Smooth muscle cell (in vitro differentiated cells): Measurements from ENCODE around the gene CCDC126. TPM values are rescaled to one million over a fixed set of nuclear protein-coding genes. Genes with fewer than 3 reads are reported as not detected.
A peak's percentile ranks its signal among the peaks of the same experiment; 100 is the strongest.

Source experiments
- DNase-seq: peaks from one replicate; lab custom pipeline; 2025; ENCODE audit not compliant: unreplicated experiment; lab: John Stamatoyannopoulos, UW
- H2AFZ ChIP-seq: fragments of 200-600 bp; sonication (generic); 2 replicates; pipeline ENCODE4 v1.6.0; 2016; ENCODE audit warnings: antibody characterized with exemption, low read depth, mild to moderate bottlenecking
- H3F3A ChIP-seq: fragments of 200-600 bp; sonication (generic); 2 replicates; pipeline ENCODE4 v1.6.0; 2017; ENCODE audit warnings: antibody characterized with exemption, low read depth
- H3K27ac ChIP-seq: fragments of 200-600 bp; sonication (generic); 2 replicates; pipeline ENCODE4 v1.5.1; 2016; ENCODE audit warnings: low read depth, mild to moderate bottlenecking
- H3K27me3 ChIP-seq: fragments of 200-600 bp; sonication (generic); 2 replicates; pipeline ENCODE4 v1.6.1; 2016; ENCODE audit warnings: low read depth, mild to moderate bottlenecking
- H3K36me3 ChIP-seq: fragments of 200-600 bp; sonication (generic); 2 replicates; pipeline ENCODE4 v1.5.1; 2016; ENCODE audit warnings: low read depth
- H3K4me1 ChIP-seq: fragments of 200-600 bp; sonication (generic); 2 replicates; pipeline ENCODE4 v1.5.1; 2016; ENCODE audit warnings: low read depth
- H3K4me2 ChIP-seq: fragments of 200-600 bp; sonication (generic); 2 replicates; pipeline ENCODE4 v1.6.0; 2016; ENCODE audit warnings: mild to moderate bottlenecking
- H3K4me3 ChIP-seq: fragments of 200-600 bp; sonication (generic); 2 replicates; pipeline ENCODE4 v1.5.1; 2016; ENCODE audit warnings: mild to moderate bottlenecking
- H3K79me2 ChIP-seq: fragments of 200-600 bp; sonication (generic); 2 replicates; pipeline ENCODE4 v1.6.0; 2016; ENCODE audit warnings: low read depth, mild to moderate bottlenecking
- H3K9ac ChIP-seq: fragments of 200-600 bp; sonication (generic); 2 replicates; pipeline ENCODE4 v1.6.0; 2016; ENCODE audit warnings: low read depth
- H3K9me3 ChIP-seq: fragments of 200-600 bp; sonication (generic); replicated peaks from 2 replicates; pipeline ENCODE4 v1.5.1; 2016; ENCODE audit warnings: low read depth
- H4K20me1 ChIP-seq: fragments of 200-600 bp; sonication (generic); 2 replicates; pipeline ENCODE4 v1.6.0; 2016; ENCODE audit warnings: low read depth
- WGBS: methylation state at CpG from one replicate; pipeline ENCODE4 v1.1.7; 2016; ENCODE audit warnings: low lambda C conversion rate; 5-methylcytosine and 5-hydroxymethylcytosine counted together
- polyA plus RNA-seq: library from polyadenylated mRNA; unstranded; fragments of >200 nt; fragmentation: Nextera tagmentation; extraction: Ambion mirVana; gene quantifications from 2 replicates; pipeline ENCODE4 v1.2.1, GENCODE V29; 2016
- total RNA-seq: library from RNA; depleted of rRNA; stranded (reverse); fragments of >200 nt; gene quantifications from 2 replicates; pipeline ENCODE4 v1.2.3, GENCODE V29; 2014
- TF ChIP-seq, protein P1 (sequence below): fragments of 200-600 bp; sonication (generic); IDR thresholded peaks from 2 replicates; pipeline ENCODE4 v1.5.1; 2017; ENCODE audit warnings: borderline replicate concordance, mild to moderate bottlenecking, antibody characterized with exemption; ENCODE audit not compliant: insufficient read depth, poor library complexity, severe bottlenecking

CCDC126 gene, protein sequence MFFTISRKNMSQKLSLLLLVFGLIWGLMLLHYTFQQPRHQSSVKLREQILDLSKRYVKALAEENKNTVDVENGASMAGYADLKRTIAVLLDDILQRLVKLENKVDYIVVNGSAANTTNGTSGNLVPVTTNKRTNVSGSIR
- total RNA-seq (19.4 and 23.2 TPM in 2 replicates), polyA plus RNA-seq (8.5 and 9.5 TPM in 2 replicates)

GRCh38 chr7:23597094-23598091 is at the start of gene CCDC126:
TSS of gene CCDC126 (plus strand) at chr7:23597382. CDS start at chr7:23611316, 13,934 bp downstream.
- peak within 1 kb of the TSS; percentile 88 for H2AFZ ChIP-seq
- H3K36me3 ChIP-seq: no peaks in the 10 kb centered on the region
- no peaks in the 10 kb centered on the region for H3K9me3 ChIP-seq
- H3K4me1 ChIP-seq: peaks cover 5% of the 10 kb centered on the region
- peaks cover 23% of the 10 kb centered on the region for H3K79me2 ChIP-seq
- DNase-seq: peak; percentile 77
- H3K27ac ChIP-seq: peak within 1 kb of the TSS; percentile 55
- TF ChIP-seq, protein P1, sequence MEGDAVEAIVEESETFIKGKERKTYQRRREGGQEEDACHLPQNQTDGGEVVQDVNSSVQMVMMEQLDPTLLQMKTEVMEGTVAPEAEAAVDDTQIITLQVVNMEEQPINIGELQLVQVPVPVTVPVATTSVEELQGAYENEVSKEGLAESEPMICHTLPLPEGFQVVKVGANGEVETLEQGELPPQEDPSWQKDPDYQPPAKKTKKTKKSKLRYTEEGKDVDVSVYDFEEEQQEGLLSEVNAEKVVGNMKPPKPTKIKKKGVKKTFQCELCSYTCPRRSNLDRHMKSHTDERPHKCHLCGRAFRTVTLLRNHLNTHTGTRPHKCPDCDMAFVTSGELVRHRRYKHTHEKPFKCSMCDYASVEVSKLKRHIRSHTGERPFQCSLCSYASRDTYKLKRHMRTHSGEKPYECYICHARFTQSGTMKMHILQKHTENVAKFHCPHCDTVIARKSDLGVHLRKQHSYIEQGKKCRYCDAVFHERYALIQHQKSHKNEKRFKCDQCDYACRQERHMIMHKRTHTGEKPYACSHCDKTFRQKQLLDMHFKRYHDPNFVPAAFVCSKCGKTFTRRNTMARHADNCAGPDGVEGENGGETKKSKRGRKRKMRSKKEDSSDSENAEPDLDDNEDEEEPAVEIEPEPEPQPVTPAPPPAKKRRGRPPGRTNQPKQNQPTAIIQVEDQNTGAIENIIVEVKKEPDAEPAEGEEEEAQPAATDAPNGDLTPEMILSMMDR: no peak
- H4K20me1 ChIP-seq: peaks cover 5% of the 10 kb centered on the region
- peak within 1 kb of the TSS; percentile 84 for H3K4me2 ChIP-seq
- peak within 1 kb of the TSS; percentile 75 for H3K9ac ChIP-seq
- H3K4me3 ChIP-seq: peak within 1 kb of the TSS; percentile 72
- 3% methylated on average over 92 of the region's 99 CpGs for WGBS
- H3F3A ChIP-seq: no peaks in the 10 kb centered on the region
- H3K27me3 ChIP-seq: no peaks in the 10 kb centered on the region

DNA sequence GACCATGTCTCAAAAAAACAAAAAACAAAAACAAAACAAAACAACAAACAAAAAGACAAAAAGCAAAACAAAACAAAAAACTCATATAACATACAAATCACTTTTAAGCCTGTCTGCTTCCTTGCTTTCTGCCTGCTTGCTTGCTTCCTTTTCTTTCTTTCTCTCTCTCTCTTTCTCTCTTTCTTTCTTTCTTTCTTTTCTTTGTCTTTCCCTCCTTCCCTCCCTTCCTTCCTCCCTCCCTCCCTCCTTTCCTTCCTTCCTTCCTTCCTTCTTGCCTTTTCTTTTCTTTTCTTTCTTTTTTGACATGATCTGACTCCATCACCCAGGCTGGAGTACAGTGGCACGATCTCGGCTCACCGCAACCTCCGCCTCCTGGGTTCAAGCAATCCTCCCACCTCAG is 49.5 kb upstream of the CCDC126 start:
- Histone ChIP-seq H4K20me1 (no peaks in the 10 kb centered on the region), H3K9ac (no peak overlapping the region), H3F3A (no peaks in the 10 kb centered on the region), H3K27ac (no peak overlapping the region), H3K4me2 (no peak overlapping the region), H3K79me2 (no peaks in the 10 kb centered on the region), H3K9me3 (no peaks in the 10 kb centered on the region), H3K36me3 (no peaks in the 10 kb centered on the region), H2AFZ (no peak overlapping the region), H3K27me3 (no peaks in the 10 kb centered on the region), H3K4me1 (no peaks in the 10 kb centered on the region), H3K4me3 (no peak overlapping the region)
- TF ChIP-seq, protein P1: no peak
- DNase-seq: no peak
- 98% methylated on average over 4 of the region's 4 CpGs for WGBS

- no peaks in the 10 kb centered on the region for H3K9me3 ChIP-seq
- no peak overlapping the region for H3K4me3 ChIP-seq
- no peak for DNase-seq
- no peak overlapping the region for H3K27ac ChIP-seq
- H3K27me3 ChIP-seq: peaks cover 14% of the 10 kb centered on the region
- H3K4me2 ChIP-seq: no peak overlapping the region
- no peak overlapping the region for H3K9ac ChIP-seq
- no peak overlapping the region for H2AFZ ChIP-seq
- H3K79me2 ChIP-seq: no peaks in the 10 kb centered on the region
- H3F3A ChIP-seq: no peaks in the 10 kb centered on the region
- no peaks in the 10 kb centered on the region for H3K4me1 ChIP-seq
- no peaks in the 10 kb centered on the region for H4K20me1 ChIP-seq
- TF ChIP-seq, protein P1: no peak
- H3K36me3 ChIP-seq: no peaks in the 10 kb centered on the region
Measured at GRCh38 chr7:23558303-23558702, 38.9 kb upstream of the CCDC126 start.
